KG1 (cell line): Measurements from ENCODE around the gene LRRK2.
"Not testable (repeated sequence)": the region's sequence is repeated elsewhere in the genome, so short reads cannot be mapped to it uniquely, and the experiment has no call there.

Experiments used
- DNase-seq: peaks from one replicate; lab custom pipeline; 2025; lab: John Stamatoyannopoulos, UW

The LRRK2 gene

DNA sequence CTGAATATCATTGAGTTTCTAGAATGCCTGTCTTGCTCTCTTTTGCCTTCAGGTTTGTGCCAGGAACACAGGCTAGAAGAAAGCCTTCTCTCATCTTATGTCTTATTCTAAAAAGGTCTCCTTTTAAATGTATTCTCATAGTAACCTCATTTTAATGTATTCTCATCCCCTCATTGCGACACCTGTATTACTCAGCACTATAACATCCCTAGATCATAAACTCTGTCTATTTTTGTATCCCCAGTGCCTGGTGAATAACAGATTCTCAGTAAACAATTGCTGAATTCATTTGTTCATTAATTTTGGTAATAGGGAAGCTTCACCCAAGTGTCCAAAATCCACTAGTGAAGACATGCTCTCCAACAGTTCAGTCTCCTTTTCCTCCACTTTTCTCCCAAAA, 8.8 kb upstream of the LRRK2 start:
- no peak for DNase-seq

GRCh38 chr12:40216516-40217288, 8.1 kb upstream of the LRRK2 start:
- no peak for DNase-seq

DNA sequence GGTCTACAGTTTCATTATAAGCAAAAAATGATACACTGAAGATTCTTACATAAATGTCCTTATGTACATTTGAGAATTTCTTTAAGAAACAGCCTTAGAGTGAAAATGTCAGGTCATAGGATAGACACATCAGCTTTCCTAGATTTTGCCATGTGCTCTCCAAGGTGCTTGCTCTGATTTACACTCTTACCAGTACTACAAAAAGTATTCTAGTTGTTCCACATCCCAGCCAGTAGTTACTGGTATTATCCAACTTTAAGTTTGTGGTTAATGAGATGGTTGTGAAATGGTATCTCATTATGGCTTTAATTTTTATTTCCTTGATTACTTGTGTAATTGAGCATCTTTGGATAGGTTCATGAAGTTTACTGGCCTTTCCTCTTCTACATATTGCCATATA, 5.0 kb upstream of the LRRK2 start:
- DNase-seq = no peak

GRCh38 chr12:40222247-40222646, 2.5 kb upstream of the LRRK2 start:
- DNase-seq = no peak

DNA sequence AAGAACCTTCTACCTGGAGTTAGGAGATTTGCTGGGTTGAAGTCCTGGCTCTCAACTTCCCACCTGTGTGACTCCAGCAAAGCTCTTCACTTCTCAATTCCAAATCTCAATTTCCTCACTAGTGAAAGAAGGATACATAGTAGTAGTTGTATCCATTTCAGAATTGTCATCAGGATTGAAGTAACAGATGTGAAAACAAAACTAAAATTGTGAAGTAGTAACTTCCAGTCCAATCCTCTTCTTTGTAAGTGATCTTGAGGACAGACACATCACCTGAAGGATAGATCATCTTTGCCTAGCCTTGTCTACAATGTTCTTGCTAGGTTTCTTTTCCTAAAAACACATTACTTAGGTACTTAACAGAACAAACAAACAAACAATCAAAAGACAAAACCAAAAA, 1.2 kb upstream of the LRRK2 start:
- no peak for DNase-seq

DNA sequence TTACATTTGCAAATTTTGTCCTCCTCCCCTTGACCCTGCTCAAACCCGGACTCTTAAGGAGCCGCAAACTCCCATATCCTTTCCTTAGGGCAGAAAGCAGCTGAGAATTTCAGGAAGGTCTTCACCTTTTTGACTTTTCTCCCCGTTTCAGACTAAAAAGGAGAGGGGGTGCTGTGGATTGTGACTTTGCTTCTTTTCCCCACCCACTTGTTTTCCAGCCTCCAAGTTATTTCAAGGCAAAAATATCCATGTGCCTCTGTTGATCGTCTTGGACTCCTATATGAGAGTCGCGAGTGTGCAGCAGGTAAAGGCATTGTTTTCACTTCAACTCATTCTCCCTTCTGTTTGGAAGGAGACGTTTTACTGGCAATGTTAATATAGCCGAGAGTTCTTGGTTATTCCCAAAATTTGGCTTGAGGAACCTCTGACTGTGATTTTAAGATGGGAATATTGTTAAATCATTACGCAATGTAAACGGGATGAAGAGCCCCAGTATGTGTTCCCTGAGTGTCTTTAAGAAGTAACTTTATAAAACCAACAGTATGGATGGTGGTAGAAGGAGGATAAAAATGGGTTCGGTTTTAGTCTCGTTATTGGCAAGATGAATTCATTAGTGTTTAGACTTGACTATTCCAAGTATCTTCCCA, 663 bp downstream of the LRRK2 start:
- no peak for DNase-seq

DNA sequence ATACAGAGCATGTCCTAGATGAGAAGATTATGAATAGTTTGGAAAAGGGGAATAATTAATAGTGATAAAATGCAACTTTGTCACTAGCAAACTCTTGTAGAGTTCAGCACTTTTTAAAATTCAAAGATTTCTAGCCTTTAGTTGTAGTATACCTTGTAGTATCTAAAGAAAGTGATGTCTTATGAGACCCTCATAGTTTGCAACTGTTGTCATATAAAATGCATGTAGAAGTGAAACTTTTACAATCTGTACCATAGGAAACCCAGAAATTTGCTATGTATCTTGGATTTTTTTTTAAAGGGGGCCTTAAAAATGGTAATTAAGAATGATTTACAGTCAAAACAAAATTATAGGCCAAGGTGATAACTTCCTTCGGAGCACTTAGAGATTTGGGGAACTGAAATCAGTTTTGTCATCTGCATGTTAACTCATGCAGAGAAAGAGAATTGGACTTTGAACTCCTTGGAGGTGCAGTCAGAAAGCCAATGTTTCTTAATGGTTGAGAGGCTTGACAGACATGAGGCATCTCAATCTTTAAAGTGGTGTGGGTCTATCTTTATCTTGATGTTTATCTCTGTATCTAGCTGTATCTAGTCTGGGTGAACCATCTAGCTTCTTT, 1.3 kb downstream of the LRRK2 start:
- no peak for DNase-seq

DNA sequence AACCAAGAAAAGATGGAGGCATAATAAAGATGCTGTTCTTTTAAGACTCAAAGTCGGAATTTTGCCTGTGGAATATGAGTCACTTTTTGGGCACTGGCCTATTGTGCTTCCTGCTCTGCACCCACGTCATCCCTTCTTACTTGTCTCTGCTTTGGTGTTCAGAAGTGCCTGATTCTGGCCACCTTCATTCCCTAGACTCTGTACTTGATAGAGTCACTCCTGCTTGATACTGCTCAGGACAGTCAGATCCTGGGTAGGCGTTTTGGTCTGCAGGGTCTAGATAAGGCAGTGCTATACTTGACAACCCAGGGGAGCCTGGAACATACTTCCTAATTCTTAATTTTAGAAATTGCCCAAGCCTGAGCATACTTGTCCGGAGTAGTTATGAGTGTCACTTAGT, 1.9 kb downstream of the LRRK2 start:
- DNase-seq = no peak

DNA sequence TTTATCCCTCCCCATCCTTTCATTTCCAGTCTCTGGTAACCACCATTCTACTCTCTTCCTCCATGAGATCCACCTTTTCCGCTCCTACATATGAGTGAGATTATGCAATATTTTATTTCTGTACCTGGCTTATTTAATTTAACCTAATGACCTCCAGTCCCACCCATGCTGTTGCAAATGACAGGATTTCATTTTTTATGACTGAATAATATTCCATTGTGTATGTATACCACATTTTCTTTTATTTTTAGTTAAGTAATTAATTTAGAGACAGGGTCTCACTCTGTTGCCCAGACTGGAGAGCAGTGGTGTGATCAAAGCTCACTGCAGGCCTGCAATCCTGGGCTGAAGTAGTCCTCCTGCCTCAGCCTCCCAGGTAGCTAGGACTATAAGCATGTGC, 2.6 kb downstream of the LRRK2 start:
- DNase-seq = no peak

- DNase-seq = no peak
These were observed 3.9 kb downstream of the LRRK2 start for GRCh38 chr12:40228727-40229126.

GRCh38 chr12:40229690-40230651, 5.2 kb downstream of the LRRK2 start:
- DNase-seq = no peak

GRCh38 chr12:40232602-40233001, 7.8 kb downstream of the LRRK2 start:
- no peak for DNase-seq

- DNase-seq = no peak
These were observed 9.1 kb downstream of the LRRK2 start for GRCh38 chr12:40233741-40234367.

- no peak for DNase-seq
These were observed 11.6 kb downstream of the LRRK2 start for GRCh38 chr12:40236357-40236850.

- no peak for DNase-seq
These were observed 13.6 kb downstream of the LRRK2 start for GRCh38 chr12:40238266-40238902.

GRCh38 chr12:40238979-40239378, 14.2 kb downstream of the LRRK2 start:
- DNase-seq = no peak

DNA sequence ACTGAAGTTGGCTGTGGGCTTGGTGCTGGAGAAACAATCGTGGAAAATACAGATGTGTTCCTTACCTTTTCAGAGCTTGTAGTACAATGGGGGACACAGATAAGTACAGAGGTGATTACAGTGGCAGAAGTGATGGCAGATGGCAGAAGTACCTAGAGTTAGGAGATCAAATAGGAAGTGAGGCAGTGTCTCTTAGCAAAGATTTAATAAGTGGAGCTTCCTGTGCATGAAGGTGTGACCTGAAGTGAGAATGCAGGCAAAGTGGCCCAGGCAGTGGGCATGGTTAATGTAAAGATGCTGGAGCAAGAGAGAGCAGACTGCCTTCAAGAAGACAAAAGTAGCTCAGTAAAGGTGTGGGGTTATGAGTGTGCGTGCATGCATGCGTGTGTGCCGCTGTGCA, 16.0 kb downstream of the LRRK2 start:
- no peak for DNase-seq

DNA sequence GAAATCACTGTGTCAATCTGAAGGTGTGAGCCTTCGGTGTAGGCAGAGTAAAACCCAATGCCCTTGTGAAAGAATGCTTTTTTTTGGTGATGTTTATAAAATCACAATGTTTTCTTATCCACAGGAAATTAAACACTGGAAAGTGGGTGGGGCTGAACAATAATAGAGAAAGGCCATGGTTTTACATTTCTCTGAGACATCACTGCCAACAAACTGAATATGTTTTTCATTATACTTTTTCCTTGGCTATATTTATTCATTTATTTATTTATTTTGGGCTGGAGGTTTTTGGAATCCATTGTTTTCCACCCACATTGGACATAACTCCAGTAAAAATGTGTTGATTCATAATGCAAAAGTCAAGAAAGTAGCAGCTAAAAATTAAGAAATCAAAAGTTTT, 16.9 kb downstream of the LRRK2 start:
- no peak for DNase-seq

DNA sequence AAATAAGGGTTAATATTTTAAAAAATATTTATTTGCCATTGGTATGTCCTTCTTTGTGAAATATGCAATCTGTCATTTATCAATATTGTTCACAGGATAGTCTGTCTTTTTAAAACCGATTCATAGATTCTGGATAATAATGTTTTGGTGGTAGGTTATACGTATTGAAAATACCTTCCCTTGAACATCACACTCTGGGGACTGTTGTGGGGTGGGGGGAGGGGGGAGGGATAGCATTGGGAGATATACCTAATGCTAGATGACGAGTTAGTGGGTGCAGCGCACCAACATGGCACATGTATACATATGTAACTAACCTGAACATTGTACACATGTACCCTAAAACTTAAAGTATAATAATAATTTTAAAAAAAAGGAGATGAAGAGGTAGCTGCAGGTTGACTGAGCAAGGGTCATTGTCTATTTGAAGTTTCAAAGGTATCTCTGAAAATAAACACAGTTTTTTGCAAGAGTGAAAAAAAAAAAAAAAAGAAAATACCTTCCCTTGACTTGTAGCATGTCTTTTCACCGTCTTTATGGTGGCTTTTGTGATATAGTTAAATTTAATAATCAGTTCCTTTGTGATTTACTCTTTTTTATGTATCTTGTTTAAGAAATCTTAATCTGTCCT, 19.8 kb downstream of the LRRK2 start:
- not testable (repeated sequence) for DNase-seq

DNA sequence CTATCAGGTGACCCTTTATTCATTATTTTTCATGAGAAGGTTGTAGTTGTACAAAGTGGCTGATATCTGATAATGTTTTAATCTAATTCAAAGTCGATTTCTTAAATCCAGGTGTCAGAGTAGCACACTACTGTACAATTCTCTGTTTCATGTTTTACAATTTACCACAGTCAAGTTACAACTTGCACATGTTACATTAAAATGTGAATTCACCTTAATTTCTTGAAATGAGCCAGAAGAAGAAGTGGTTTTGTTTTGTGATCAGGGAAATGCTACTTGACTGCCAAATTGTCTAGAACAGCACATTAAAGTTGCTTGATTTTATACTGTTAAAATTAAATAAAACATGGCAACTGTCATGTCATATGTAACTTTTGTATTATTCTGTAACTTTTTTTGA, 23.2 kb downstream of the LRRK2 start:
- no peak for DNase-seq
